GM08714 (cell line): ENCODE results near the gene SPATS2.
"Not testable (repeated sequence)": the region's sequence is repeated elsewhere in the genome, so short reads cannot be mapped to it uniquely, and the experiment has no call there.

Experiments
- H3K4me3 ChIP-seq: fragments of 200-500 bp; sonication (Bioruptor generic); 2 replicates; pipeline ENCODE4 v1.5.1; 2014; ENCODE audit warnings: mild to moderate bottlenecking, low read length, inconsistent platforms
- ZNF274 ChIP-seq: IDR thresholded peaks from 2 replicates; pipeline ENCODE4 v1.6.1; 2012; ENCODE audit warnings: mild to moderate bottlenecking, low read depth, low read length

SPATS2 gene

GRCh38 chr12:49357103-49357678 lies 10.1 kb upstream of the SPATS2 start:
- no peak for TF ChIP-seq ZNF274
- H3K4me3 ChIP-seq = no peak overlapping the region

DNA sequence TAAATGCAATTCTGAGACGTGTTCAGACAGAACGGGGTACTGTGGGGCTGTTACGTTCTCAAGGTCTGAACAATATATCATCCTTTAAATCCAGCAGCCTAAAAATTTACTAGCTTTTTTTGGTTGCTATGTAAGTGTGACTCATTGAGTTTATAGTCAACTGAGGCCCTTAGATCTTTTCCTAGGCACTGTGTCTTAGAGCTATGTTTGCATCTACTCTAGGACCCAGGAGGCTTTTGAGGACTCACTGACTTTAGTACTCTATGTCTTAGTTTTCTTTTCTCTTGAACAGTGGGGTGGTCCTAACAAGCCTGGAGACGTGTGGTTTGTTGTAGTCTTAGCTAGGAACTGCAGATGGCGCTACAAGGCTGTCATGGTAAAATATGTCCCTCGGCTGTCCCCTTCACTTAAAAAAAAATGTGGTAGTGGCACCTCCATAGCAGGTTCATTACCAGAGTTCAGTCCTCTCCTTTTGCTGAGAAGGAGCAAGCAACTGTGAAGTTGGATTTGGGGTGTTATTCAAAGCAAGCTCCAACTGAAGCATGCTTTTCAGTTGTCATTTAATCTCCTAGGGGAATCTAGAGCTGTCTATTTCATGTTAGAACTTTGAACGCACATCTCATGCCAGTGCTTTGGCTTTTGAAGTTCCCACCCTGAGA lies 8.7 kb upstream of the SPATS2 start:
- TF ChIP-seq ZNF274 = no peak
- no peak overlapping the region for H3K4me3 ChIP-seq

DNA sequence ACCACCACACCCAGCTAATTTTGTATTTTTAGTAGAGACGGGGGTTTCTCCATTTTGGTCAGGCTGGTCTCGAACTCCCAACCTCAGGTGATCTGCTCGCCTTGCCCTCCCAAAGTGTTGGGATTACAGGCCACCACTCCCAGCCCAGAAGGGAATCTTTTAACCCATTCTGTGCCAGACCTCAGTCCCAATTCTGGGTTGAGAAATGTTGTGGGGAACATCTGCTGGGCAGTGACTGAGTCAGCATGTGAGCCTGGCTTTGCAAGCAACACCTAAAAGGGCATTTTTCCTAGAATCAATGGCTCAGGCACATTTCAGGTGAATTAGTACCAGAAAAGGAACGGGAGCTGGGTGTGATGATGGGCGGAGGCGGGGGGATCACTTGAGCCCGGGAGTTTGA lies 7.6 kb upstream of the SPATS2 start:
- H3K4me3 ChIP-seq = no peak overlapping the region

DNA sequence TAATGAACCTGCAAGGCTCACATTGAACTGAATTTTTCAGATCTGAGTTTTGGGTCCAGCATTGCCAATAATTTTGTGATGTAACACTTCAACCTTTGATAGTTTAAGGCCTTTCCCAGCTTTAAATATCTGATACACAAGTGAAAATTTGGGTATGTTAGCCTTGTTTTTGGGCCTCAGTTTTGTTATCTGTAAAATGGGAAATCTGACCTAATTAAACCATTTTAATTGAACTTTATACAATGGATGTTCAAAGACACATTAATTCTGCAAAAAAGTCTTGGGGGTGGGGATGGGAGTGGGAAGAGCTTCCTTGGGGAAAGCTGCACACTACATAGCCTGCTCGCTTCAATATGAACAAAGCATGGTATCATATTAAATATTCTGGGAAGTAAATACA lies 5.2 kb upstream of the SPATS2 start:
- no peak for TF ChIP-seq ZNF274
- no peak overlapping the region for H3K4me3 ChIP-seq

More for the DNA sequence above, 7.6 kb upstream of the SPATS2 start:
- TF ChIP-seq ZNF274 = no peak

GRCh38 chr12:49364989-49365388 lies 2.3 kb upstream of the SPATS2 start:
- no peak overlapping the region for H3K4me3 ChIP-seq
- TF ChIP-seq ZNF274 = no peak

DNA sequence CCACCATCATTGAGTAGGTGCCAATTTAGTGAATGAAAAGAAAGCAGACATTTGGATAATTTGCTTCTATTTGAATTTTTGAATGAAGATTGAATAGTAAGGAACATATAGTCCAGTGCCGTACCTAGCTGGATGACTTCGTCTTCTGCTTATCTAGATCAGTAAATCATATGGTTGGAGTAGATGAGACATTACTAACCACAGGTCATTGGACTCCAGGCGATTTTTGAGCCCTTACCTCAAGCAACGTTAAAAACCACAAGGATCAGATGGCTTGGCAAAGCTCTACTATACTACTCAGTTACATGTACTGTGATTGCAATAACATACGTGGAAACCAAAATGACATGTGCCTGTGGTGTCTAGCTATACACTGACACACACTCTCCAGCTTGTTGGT lies 1.7 kb upstream of the SPATS2 start:
- no peak for TF ChIP-seq ZNF274
- H3K4me3 ChIP-seq = no peak overlapping the region; the same call in 1 of the 2 replicates

- TF ChIP-seq ZNF274 = no peak
- H3K4me3 ChIP-seq = peak overlapping the region; percentile 98
Observed at GRCh38 chr12:49366096-49366651, 1.1 kb upstream of the SPATS2 start.

GRCh38 chr12:49366652-49367380 lies 446 bp upstream of the SPATS2 start:
- H3K4me3 ChIP-seq = peak overlapping the region; percentile 98
- no peak for TF ChIP-seq ZNF274

DNA sequence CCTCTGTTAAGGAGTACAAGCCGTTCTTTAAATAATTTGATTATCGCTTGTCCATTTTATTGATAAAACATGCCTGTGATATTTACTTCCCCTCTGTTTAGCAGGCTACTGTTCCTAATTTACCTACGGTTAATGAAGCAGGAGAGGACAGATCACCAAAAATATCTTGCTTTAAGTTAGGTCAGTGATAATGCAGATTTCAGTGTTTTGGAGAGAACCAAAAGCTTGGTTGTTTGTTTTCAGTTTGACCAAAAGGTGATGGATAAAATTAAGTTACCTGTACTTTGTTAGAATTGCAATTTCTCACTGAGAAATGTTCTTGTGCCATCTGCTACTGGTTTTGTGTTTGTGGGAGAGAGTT lies 958 bp downstream of the SPATS2 start:
- peak overlapping the region; percentile 98 for H3K4me3 ChIP-seq
- no peak for TF ChIP-seq ZNF274

DNA sequence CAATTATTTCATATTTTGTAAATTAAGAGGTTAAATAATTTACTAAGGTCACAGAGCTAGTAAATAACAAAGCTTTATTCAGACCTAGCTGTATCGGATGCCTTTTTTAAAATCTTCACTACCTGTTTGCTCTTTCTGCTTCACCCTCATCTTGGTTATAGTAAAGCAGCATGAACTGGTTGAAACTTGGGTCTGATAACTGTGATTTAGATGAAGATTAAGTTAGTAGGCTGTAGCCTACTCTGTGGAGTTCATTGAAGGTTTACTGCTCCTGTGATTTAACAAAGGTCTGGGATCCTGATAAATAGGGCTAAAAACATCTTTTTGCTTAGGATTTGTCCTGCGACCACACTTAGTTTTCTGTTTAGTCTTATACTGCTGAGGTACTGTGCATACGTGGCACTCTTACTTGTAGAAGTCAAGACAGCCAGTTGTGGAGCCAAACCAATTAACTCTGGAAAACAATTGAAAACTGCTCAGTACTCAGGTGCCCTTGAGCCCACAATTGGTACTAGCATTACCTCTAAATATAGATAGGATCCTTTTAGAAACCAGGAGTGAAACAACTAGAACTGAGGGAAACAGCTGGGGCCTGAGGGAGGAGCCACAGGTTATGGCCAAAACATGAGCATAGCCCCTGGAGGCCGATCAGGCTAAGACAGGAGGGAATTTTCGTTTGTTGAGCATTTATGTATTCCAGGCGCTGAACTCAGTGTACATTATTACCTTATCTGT lies 2.3 kb downstream of the SPATS2 start:
- no peak for TF ChIP-seq ZNF274
- H3K4me3 ChIP-seq = peak overlapping the region; percentile 98

DNA sequence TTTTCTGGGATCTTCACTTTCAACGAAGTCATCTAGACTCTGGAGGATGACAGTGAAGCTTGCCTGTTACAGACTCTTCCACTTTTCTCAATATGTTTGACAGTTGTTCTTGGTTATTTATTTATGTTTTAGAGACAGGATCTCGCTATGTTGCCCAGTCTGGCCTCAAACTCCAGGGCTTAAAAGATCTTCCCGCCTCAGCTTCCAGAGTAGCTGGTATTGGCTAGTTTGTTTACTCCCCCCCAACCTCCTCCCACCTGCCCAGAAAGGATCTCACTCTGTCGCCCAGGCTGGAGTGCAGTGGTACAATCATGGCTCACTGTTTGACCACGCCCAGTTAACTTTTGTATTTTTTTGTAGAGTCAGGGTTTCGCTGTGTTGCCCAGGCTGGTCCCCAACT lies 3.3 kb downstream of the SPATS2 start:
- H3K4me3 ChIP-seq = peak overlapping the region; percentile 12
- TF ChIP-seq ZNF274 = no peak

GRCh38 chr12:49375406-49375805 lies 8.1 kb downstream of the SPATS2 start:
- no peak overlapping the region for H3K4me3 ChIP-seq
- no peak for TF ChIP-seq ZNF274

DNA sequence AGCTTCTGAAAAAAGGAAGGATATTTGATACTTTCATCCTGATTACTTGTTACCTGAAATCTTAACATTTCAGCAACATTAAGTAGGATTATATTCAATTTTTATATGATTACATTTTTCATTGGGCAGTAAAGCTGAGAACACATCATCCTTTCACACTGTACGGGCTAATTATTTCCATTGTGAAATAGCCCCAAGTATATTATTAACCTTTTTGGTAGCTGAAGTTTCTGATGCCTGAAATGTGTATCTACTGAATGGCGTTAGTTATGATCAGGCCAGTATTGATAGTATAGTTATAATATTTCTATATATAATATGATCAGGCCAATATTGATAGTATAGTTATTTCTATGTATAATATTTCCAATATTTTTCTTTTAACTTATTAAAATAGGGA lies 10.1 kb downstream of the SPATS2 start:
- no peak overlapping the region for H3K4me3 ChIP-seq
- TF ChIP-seq ZNF274 = no peak

- H3K4me3 ChIP-seq = not testable (repeated sequence)
Observed at GRCh38 chr12:49380184-49380583, 12.9 kb downstream of the SPATS2 start.
